Middle frontal gyrus (tissue), 1 donor: ENCODE results near the gene SHC3.

Experiments
- DNase-seq: peaks from one replicate; pipeline ENCODE4 v3.0.0-alpha.2; 2015; ENCODE audit warnings: low spot score; ENCODE audit errors: extremely low spot score

The SHC3 gene

DNA sequence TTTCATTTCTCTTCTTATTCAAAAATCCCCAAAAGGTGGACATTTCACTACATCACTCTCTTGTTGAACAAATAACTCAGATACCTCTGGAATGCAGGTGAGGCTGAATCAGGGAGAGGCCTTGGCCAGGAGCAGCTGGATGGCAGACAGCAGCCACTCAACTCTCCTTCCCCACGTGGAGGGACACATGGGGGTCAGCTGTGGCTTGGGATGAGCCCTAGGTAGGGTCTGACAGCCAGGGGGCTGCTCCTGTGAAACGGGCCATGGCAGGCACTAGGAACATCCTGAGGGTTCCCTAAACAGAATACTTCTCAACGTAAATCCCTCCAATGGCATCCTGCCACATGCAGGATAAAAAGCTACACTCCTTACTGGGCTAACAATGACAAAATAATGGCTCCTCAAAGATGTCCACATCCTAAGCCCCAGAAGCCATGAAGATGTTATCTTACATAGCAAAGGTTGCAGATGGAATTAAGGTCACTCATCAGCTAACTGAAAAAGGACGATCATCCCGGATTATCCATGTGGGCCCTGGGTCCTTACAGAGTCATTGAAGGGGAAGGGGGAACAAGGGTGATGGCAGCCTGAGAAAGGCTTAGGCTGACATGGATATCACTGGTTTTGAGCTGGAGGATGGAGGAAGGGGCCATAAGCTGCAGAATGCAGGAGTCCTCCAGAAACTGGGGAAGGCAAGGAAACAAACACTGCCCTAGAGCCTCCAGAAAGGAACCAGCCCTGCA, 218.7 kb downstream of the SHC3 start:
- DNase-seq: no peak

DNA sequence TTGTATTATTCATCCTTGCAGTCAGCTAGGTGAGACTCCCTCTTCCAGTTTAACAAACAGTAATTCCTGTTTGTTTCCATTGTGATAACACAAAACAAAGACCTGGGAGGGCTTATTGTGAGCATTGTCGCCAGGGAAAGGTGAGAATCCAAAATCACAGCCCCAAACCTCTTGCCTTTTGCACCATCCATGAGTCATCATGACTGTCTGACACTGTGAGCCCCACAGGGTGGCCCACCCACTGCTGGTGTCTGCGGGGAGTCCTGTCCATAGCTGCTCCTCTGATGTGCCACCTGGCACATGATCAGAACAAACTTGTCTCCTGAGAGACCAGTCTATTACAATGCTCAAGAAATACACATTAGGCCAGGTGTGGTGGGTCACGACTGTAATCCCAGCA, 221.1 kb downstream of the SHC3 start:
- DNase-seq: no peak
